ENCODE measurements around the gene LCN1. TPM values are rescaled to one million over a fixed set of nuclear protein-coding genes. Genes with fewer than 3 reads are reported as not detected.

LCN1 gene
- polyA plus RNA-seq, 6 donors from 2014 or later: not detected

GRCh38 chr9:135554718-135555117, 33.5 kb downstream of the LCN1 start:
- no peak for DNase-seq
- Mint-ChIP-seq H3K27ac (no peak overlapping the region), H3K36me3 (no peaks in the 10 kb centered on the region), H3K9me3 (peaks cover 0 to 12% (median 2%) of the 10 kb centered on the region in 7 donors), H3K4me1 (peaks cover 0 to 3% (median 0%) of the 10 kb centered on the region in 3 donors), H3K27me3 (peaks cover 6 to 16% (median 10%) of the 10 kb centered on the region in 3 donors), H3K4me3 (no peak overlapping the region)
- no peak for ATAC-seq (ENCODE audit: low read depth in 2 of 2)

- Mint-ChIP-seq H3K27me3 (peaks cover 10 to 16% (median 10%) of the 10 kb centered on the region in 3 donors), H3K9me3 (peaks cover 0 to 12% (median 2%) of the 10 kb centered on the region in 7 donors), H3K27ac (no peak overlapping the region), H3K36me3 (no peaks in the 10 kb centered on the region), H3K4me3 (no peak overlapping the region), H3K4me1 (peaks cover 0 to 3% (median 0%) of the 10 kb centered on the region in 3 donors)
- DNase-seq (no peak), ATAC-seq (ENCODE audit: low read depth in 2 of 2) (no peak)
Measured at GRCh38 chr9:135555203-135555602, 34.0 kb downstream of the LCN1 start.

- no peak for DNase-seq
- peaks cover 0 to 12% (median 2%) of the 10 kb centered on the region in 7 donors for H3K9me3 Mint-ChIP-seq
- no peak overlapping the region for H3K4me3 Mint-ChIP-seq
- no peaks in the 10 kb centered on the region for H3K36me3 Mint-ChIP-seq
- no peak for ATAC-seq (ENCODE audit: low read depth in 2 of 2)
- peaks cover 0 to 3% (median 0%) of the 10 kb centered on the region in 3 donors for H3K4me1 Mint-ChIP-seq
- H3K27me3 Mint-ChIP-seq: peaks cover 10 to 15% (median 10%) of the 10 kb centered on the region in 3 donors
- H3K27ac Mint-ChIP-seq: no peak overlapping the region
Measured at GRCh38 chr9:135555910-135556309, 34.7 kb downstream of the LCN1 start.

GRCh38 chr9:135559606-135560005, 38.4 kb downstream of the LCN1 start:
- Mint-ChIP-seq H3K4me3 (no peak overlapping the region), H3K4me1 (no peaks in the 10 kb centered on the region), H3K36me3 (no peaks in the 10 kb centered on the region), H3K27ac (no peak overlapping the region), H3K27me3 (peaks cover 9 to 25% (median 11%) of the 10 kb centered on the region in 3 donors), H3K9me3 (peaks cover 0 to 12% (median 0%) of the 10 kb centered on the region in 7 donors)
- no peak for ATAC-seq (ENCODE audit: low read depth in 2 of 2)
- no peak for DNase-seq

- DNase-seq: no peak
- Mint-ChIP-seq H3K27me3 (peaks cover 9 to 40% (median 15%) of the 10 kb centered on the region in 3 donors), H3K27ac (no peak within 1 kb of the TSS), H3K4me3 (no peak within 1 kb of the TSS), H3K36me3 (no peaks in the 10 kb centered on the region), H3K4me1 (no peaks in the 10 kb centered on the region), H3K9me3 (peaks cover 0 to 2% (median 0%) of the 10 kb centered on the region in 7 donors)
- no peak for ATAC-seq (ENCODE audit: low read depth in 2 of 2)
Measured at GRCh38 chr9:135561391-135562234, 40.4 kb downstream of the LCN1 start, which contains the start of gene PAEP. Gene PAEP, plus strand, starts transcription at chr9:135561756.

- Mint-ChIP-seq H3K27me3 (peaks cover 12 to 46% (median 21%) of the 10 kb centered on the region in 3 donors), H3K4me1 (no peaks in the 10 kb centered on the region), H3K4me3 (no peak overlapping the region), H3K9me3 (peaks cover 0 to 2% (median 0%) of the 10 kb centered on the region in 7 donors), H3K36me3 (no peaks in the 10 kb centered on the region), H3K27ac (no peak overlapping the region)
- ATAC-seq (ENCODE audit: low read depth in 2 of 2) (no peak), DNase-seq (no peak)
Measured at GRCh38 chr9:135562235-135562745, 41.0 kb downstream of the LCN1 start.

- H3K27me3 Mint-ChIP-seq: peaks cover 12 to 47% (median 18%) of the 10 kb centered on the region in 3 donors
- no peak overlapping the region for H3K4me3 Mint-ChIP-seq
- ATAC-seq (ENCODE audit: low read depth in 2 of 2): no peak
- H3K4me1 Mint-ChIP-seq: no peaks in the 10 kb centered on the region
- H3K36me3 Mint-ChIP-seq: no peaks in the 10 kb centered on the region
- no peak overlapping the region for H3K27ac Mint-ChIP-seq
- no peak for DNase-seq
- peaks cover 0 to 4% (median 0%) of the 10 kb centered on the region in 7 donors for H3K9me3 Mint-ChIP-seq
Measured at GRCh38 chr9:135563039-135563476, 41.8 kb downstream of the LCN1 start.

- Mint-ChIP-seq H3K4me1 (no peaks in the 10 kb centered on the region), H3K27me3 (peaks cover 12 to 47% (median 18%) of the 10 kb centered on the region in 3 donors), H3K4me3 (no peak overlapping the region), H3K27ac (no peak overlapping the region), H3K36me3 (no peaks in the 10 kb centered on the region), H3K9me3 (peaks cover 0 to 5% (median 0%) of the 10 kb centered on the region in 7 donors)
- ATAC-seq (ENCODE audit: low read depth in 2 of 2) (no peak), DNase-seq (no peak)
Measured at GRCh38 chr9:135563858-135564257, 42.6 kb downstream of the LCN1 start.

GRCh38 chr9:135565141-135565628, 43.9 kb downstream of the LCN1 start:
- no peak overlapping the region for H3K27ac Mint-ChIP-seq
- H3K36me3 Mint-ChIP-seq: no peaks in the 10 kb centered on the region
- H3K9me3 Mint-ChIP-seq: peaks cover 0 to 16% (median 7%) of the 10 kb centered on the region in 7 donors
- no peak for ATAC-seq (ENCODE audit: low read depth in 2 of 2)
- H3K4me3 Mint-ChIP-seq: no peak overlapping the region
- peaks cover 12 to 37% (median 22%) of the 10 kb centered on the region in 3 donors for H3K27me3 Mint-ChIP-seq
- H3K4me1 Mint-ChIP-seq: no peaks in the 10 kb centered on the region
- no peak for DNase-seq

GRCh38 chr9:135565636-135566035, 44.4 kb downstream of the LCN1 start:
- H3K27me3 Mint-ChIP-seq: peaks cover 12 to 35% (median 19%) of the 10 kb centered on the region in 3 donors
- H3K27ac Mint-ChIP-seq: no peak overlapping the region
- no peak overlapping the region for H3K4me3 Mint-ChIP-seq
- DNase-seq (no peak), ATAC-seq (ENCODE audit: low read depth in 2 of 2) (no peak)
- H3K9me3 Mint-ChIP-seq: peaks cover 0 to 18% (median 7%) of the 10 kb centered on the region in 7 donors
- H3K36me3 Mint-ChIP-seq: no peaks in the 10 kb centered on the region
- no peaks in the 10 kb centered on the region for H3K4me1 Mint-ChIP-seq

GRCh38 chr9:135566552-135566951, 45.3 kb downstream of the LCN1 start:
- DNase-seq (no peak), ATAC-seq (ENCODE audit: low read depth in 2 of 2) (no peak)
- Mint-ChIP-seq H3K4me1 (no peaks in the 10 kb centered on the region), H3K9me3 (peaks cover 0 to 19% (median 7%) of the 10 kb centered on the region in 7 donors), H3K27me3 (peaks cover 12 to 31% (median 17%) of the 10 kb centered on the region in 3 donors), H3K4me3 (no peak overlapping the region), H3K36me3 (no peaks in the 10 kb centered on the region), H3K27ac (no peak overlapping the region)

- H3K36me3 Mint-ChIP-seq: no peaks in the 10 kb centered on the region
- H3K4me3 Mint-ChIP-seq: no peak overlapping the region
- H3K4me1 Mint-ChIP-seq: no peaks in the 10 kb centered on the region
- peaks cover 0 to 19% (median 7%) of the 10 kb centered on the region in 7 donors for H3K9me3 Mint-ChIP-seq
- peaks cover 12 to 31% (median 17%) of the 10 kb centered on the region in 3 donors for H3K27me3 Mint-ChIP-seq
- DNase-seq (no peak), ATAC-seq (ENCODE audit: low read depth in 2 of 2) (no peak)
- H3K27ac Mint-ChIP-seq: no peak overlapping the region
Measured at GRCh38 chr9:135567311-135567710, 46.1 kb downstream of the LCN1 start.

GRCh38 chr9:135568026-135568425, 46.8 kb downstream of the LCN1 start:
- Mint-ChIP-seq H3K4me1 (no peaks in the 10 kb centered on the region), H3K4me3 (no peak overlapping the region), H3K27ac (no peak overlapping the region), H3K9me3 (peaks cover 0 to 19% (median 7%) of the 10 kb centered on the region in 7 donors), H3K27me3 (peaks cover 11 to 31% (median 17%) of the 10 kb centered on the region in 3 donors), H3K36me3 (no peaks in the 10 kb centered on the region)
- ATAC-seq (ENCODE audit: low read depth in 2 of 2) (no peak), DNase-seq (no peak)

Data from naive B cell (primary cell).